WERI-Rb-1 (cell line): ENCODE measurements around the gene NFATC1.

Experiments
- DNase-seq: peaks from one replicate; pipeline ENCODE4 v3.0.0-alpha.2; 2020
- H3K27ac ChIP-seq: fragments of 250-450 bp; sonication (Bioruptor Pico); 2 replicates; pipeline ENCODE4 v1.5.1; 2020; ENCODE audit warnings: mild to moderate bottlenecking, moderate library complexity
- H3K27me3 ChIP-seq: fragments of 250-450 bp; sonication (Bioruptor Pico); 2 replicates; pipeline ENCODE4 v1.5.1; 2021; ENCODE audit warnings: mild to moderate bottlenecking, low read depth, moderate library complexity; ENCODE audit not compliant: insufficient read depth, severe bottlenecking
- H3K36me3 ChIP-seq: fragments of 250-450 bp; sonication (Bioruptor Pico); 2 replicates; pipeline ENCODE4 v1.5.1; 2020; ENCODE audit warnings: mild to moderate bottlenecking, moderate library complexity
- H3K4me3 ChIP-seq: 2 replicates; pipeline ENCODE4 v1.5.1; 2011; ENCODE audit warnings: low read depth, mild to moderate bottlenecking, control low read depth, low read length
- H3K9me3 ChIP-seq: fragments of 250-450 bp; sonication (Bioruptor Pico); 2 replicates; pipeline ENCODE4 v1.5.1; 2021; ENCODE audit warnings: mild to moderate bottlenecking, moderate library complexity; ENCODE audit not compliant: severe bottlenecking
- CTCF ChIP-seq: IDR thresholded peaks from 2 replicates; pipeline ENCODE4 v1.5.1; 2011; ENCODE audit warnings: low read depth, mild to moderate bottlenecking, control low read depth, inconsistent platforms, low read length

Gene NFATC1

DNA sequence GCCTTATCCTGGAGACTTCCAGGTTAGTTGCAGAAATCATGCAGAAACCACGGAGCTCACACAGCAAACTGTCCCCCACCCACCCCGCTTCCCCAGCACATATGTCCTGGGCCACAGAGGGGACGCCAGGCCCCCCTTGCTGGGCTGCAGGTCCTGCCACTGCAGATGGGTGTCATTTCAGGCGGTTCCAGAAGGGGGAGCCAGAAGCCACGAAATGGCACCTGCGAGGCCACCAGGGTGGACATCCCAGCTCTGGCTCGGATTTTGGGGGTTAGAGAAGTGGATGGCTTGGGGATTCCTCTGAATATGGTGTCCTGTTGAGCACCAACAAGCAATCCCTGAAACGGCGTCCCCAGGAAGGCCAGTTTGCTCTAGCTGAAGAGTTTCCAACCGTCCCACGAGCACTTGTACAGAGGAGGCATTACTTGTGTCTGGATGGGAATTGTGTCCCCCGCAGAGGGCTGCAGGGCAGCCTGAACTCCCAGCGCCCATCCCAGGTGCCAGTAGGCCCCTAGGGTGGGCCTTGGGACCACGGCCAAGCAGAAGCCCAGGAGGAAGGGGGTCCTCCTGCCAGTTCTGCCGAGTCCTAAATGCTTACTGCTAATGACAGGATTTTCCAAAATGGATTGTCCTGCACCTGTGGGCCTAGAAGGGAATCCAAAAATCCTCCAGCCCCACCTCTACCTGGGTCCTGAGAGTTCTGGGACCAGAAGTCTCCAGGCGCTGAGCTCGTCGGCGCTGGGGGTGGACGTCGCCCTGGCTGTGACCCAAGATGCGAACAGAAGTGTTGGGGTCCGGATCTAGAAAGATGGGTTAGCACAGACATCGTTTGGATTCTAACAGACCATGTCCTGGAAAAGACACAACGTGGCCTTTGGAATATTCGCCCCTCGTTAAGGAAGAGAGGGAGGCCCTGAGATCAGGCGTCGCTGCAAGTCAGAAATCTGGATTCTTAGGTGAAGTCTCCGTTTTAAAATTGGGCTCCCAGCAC, 14.6 kb upstream of the NFATC1 start:
- H3K4me3 ChIP-seq = no peak overlapping the region
- H3K36me3 ChIP-seq = peaks cover 6% of the 10 kb centered on the region; the same call in 1 of the 2 replicates
- peak; percentile 90 for TF ChIP-seq CTCF
- H3K9me3 ChIP-seq = no peaks in the 10 kb centered on the region
- no peaks in the 10 kb centered on the region for H3K27me3 ChIP-seq
- DNase-seq = peak; percentile 87
- H3K27ac ChIP-seq = no peak overlapping the region

- Histone ChIP-seq H3K4me3 (no peak overlapping the region), H3K27me3 (no peaks in the 10 kb centered on the region), H3K36me3 (peaks cover 6% of the 10 kb centered on the region; the same call in 1 of the 2 replicates), H3K27ac (no peak overlapping the region), H3K9me3 (no peaks in the 10 kb centered on the region)
- no peak for TF ChIP-seq CTCF
- no peak for DNase-seq
These were observed 13.9 kb upstream of the NFATC1 start for GRCh38 chr18:79381811-79382311.

DNA sequence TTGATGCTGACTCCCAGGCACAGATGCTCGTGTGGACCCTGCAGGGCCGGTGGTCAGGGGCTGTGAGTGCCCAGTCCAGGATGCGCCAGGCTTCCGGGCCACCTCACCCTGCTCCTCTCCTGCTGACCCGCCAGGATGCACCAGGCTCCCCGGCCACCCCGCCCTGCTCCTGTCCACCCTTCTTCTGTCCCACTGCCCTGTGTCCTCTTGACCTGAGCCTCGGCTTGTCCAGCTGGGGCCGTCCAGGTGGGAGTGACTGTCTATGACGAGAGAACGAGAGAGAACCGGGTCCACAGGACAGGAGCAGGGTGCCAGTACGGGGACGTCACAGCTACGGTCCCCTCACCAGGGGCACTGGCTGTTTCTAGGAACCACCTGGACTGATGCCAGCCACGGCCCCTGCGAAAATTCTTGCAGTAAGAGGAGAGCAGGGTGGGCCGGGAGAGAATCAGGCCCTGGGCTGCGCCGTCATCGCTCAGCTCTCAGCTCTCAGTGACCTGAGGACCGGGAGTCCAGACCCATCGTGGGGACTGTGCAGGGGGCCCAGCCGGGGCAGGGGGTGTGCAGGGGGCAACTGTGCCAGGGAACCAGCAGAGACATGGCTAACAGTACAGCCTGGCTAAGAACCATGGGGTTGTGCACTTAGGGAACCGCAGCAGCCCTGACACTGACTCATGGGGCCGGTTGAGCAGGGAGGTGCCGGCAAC, 12.9 kb upstream of the NFATC1 start:
- Histone ChIP-seq H3K27me3 (no peaks in the 10 kb centered on the region), H3K9me3 (no peaks in the 10 kb centered on the region), H3K27ac (no peak overlapping the region), H3K36me3 (peaks cover 4% of the 10 kb centered on the region; the same call in 1 of the 2 replicates), H3K4me3 (no peak overlapping the region)
- no peak for DNase-seq
- no peak for TF ChIP-seq CTCF

- H3K4me3 ChIP-seq = no peak overlapping the region
- H3K9me3 ChIP-seq = no peaks in the 10 kb centered on the region
- no peak for DNase-seq
- H3K27ac ChIP-seq = no peak overlapping the region
- no peaks in the 10 kb centered on the region; the same call in 1 of the 2 replicates for H3K36me3 ChIP-seq
- TF ChIP-seq CTCF = no peak
- H3K27me3 ChIP-seq = no peaks in the 10 kb centered on the region
These were observed 12.2 kb upstream of the NFATC1 start for GRCh38 chr18:79383388-79384056.

GRCh38 chr18:79384151-79384807, 11.5 kb upstream of the NFATC1 start:
- Histone ChIP-seq H3K27me3 (no peaks in the 10 kb centered on the region), H3K9me3 (no peaks in the 10 kb centered on the region), H3K27ac (no peak overlapping the region), H3K36me3 (no peaks in the 10 kb centered on the region; the same call in 1 of the 2 replicates), H3K4me3 (no peak overlapping the region)
- DNase-seq = no peak
- no peak for TF ChIP-seq CTCF
